ENCODE measurements around the gene TBP.
"Not testable (repeated sequence)": the region's sequence is repeated elsewhere in the genome, so short reads cannot be mapped to it uniquely, and the experiment has no call there.

The TBP gene

GRCh38 chr6:170554013-170554795, at the start of gene TBP:
TBP (plus strand) TSS chr6:170554369; CDS start chr6:170557030, 2,661 bp downstream.
- DNase-seq (ENCODE audit: low read depth in 4 of 4, low spot score in 1 of 4) = peak; percentile 89 to 96 (median 93)

GRCh38 chr6:170504479-170504878, 49.7 kb upstream of the TBP start:
- no peak for DNase-seq (ENCODE audit: low read depth in 4 of 4, low spot score in 1 of 4)

- DNase-seq (ENCODE audit: low read depth in 4 of 4, low spot score in 1 of 4) = no peak
Observed at GRCh38 chr6:170505306-170505705, 48.9 kb upstream of the TBP start.

- DNase-seq (ENCODE audit: low read depth in 4 of 4, low spot score in 1 of 4) = no peak
Observed at GRCh38 chr6:170506446-170506845, 47.7 kb upstream of the TBP start.

GRCh38 chr6:170507728-170508127, 46.4 kb upstream of the TBP start:
- DNase-seq (ENCODE audit: low read depth in 4 of 4, low spot score in 1 of 4) = not testable (repeated sequence)

GRCh38 chr6:170508275-170508674, 45.9 kb upstream of the TBP start:
- DNase-seq (ENCODE audit: low read depth in 4 of 4, low spot score in 1 of 4) = not testable (repeated sequence)

GRCh38 chr6:170508892-170509722, 45.1 kb upstream of the TBP start:
- DNase-seq (ENCODE audit: low read depth in 4 of 4, low spot score in 1 of 4) = not testable (repeated sequence)

GRCh38 chr6:170509723-170510018, 44.5 kb upstream of the TBP start:
- DNase-seq (ENCODE audit: low read depth in 4 of 4, low spot score in 1 of 4) = no peak

- DNase-seq (ENCODE audit: low read depth in 4 of 4, low spot score in 1 of 4) = no peak
Observed at GRCh38 chr6:170510631-170511030, 43.5 kb upstream of the TBP start.

- DNase-seq (ENCODE audit: low read depth in 4 of 4, low spot score in 1 of 4) = no peak
Observed at GRCh38 chr6:170512249-170512648, 41.9 kb upstream of the TBP start.

- no peak for DNase-seq (ENCODE audit: low read depth in 4 of 4, low spot score in 1 of 4)
Observed at GRCh38 chr6:170514908-170515307, 39.3 kb upstream of the TBP start.

- peak in 2 of 4 experiments; percentile 7 to 10 for DNase-seq (ENCODE audit: low read depth in 4 of 4, low spot score in 1 of 4)
Observed at GRCh38 chr6:170516783-170517616, 37.2 kb upstream of the TBP start.

- DNase-seq (ENCODE audit: low read depth in 4 of 4, low spot score in 1 of 4) = no peak
Observed at GRCh38 chr6:170522565-170523183, 31.5 kb upstream of the TBP start.

GRCh38 chr6:170523256-170524171, 30.7 kb upstream of the TBP start:
- DNase-seq (ENCODE audit: low read depth in 4 of 4, low spot score in 1 of 4) = no peak

GRCh38 chr6:170524172-170524502, 30.0 kb upstream of the TBP start:
- DNase-seq (ENCODE audit: low read depth in 4 of 4, low spot score in 1 of 4) = no peak

GRCh38 chr6:170525795-170526194, 28.4 kb upstream of the TBP start:
- no peak for DNase-seq (ENCODE audit: low read depth in 4 of 4, low spot score in 1 of 4)

- not testable (repeated sequence) for DNase-seq (ENCODE audit: low read depth in 4 of 4, low spot score in 1 of 4)
Observed at GRCh38 chr6:170527995-170528394, 26.2 kb upstream of the TBP start.

- peak; percentile 24 to 48 (median 38) for DNase-seq (ENCODE audit: low read depth in 4 of 4, low spot score in 1 of 4)
Observed at GRCh38 chr6:170529839-170530469, 24.2 kb upstream of the TBP start.

- no peak for DNase-seq (ENCODE audit: low read depth in 4 of 4, low spot score in 1 of 4)
Observed at GRCh38 chr6:170532867-170533488, 21.2 kb upstream of the TBP start.
